ENCODE data around the gene CDC14B. TPM values are rescaled to one million over a fixed set of nuclear protein-coding genes. Genes with fewer than 3 reads are reported as not detected.

The CDC14B gene
- total RNA-seq, 1 donor from 2014 or later = 21.4 TPM

GRCh38 chr9:96500696-96501632 lies 118.7 kb downstream of the CDC14B start:
- Mint-ChIP-seq H3K4me3 (ENCODE audit: unreplicated experiment) (no peak overlapping the region), H3K9me3 (ENCODE audit: unreplicated experiment) (no peaks in the 10 kb centered on the region), H3K36me3 (ENCODE audit: low read depth, unreplicated experiment) (no peaks in the 10 kb centered on the region), H3K27me3 (ENCODE audit: unreplicated experiment) (no peaks in the 10 kb centered on the region), H3K27ac (ENCODE audit: unreplicated experiment) (no peak overlapping the region), H3K4me1 (ENCODE audit: unreplicated experiment) (no peaks in the 10 kb centered on the region)
- no peak for DNase-seq (ENCODE audit: low spot score)
- no peak for TF ChIP-seq CTCF (IDR thresholded peaks at IDR 0.05; ENCODE audit: unreplicated experiment)

GRCh38 chr9:96499257-96499656 lies 120.4 kb downstream of the CDC14B start:
- Mint-ChIP-seq H3K9me3 (ENCODE audit: unreplicated experiment) (no peaks in the 10 kb centered on the region), H3K4me3 (ENCODE audit: unreplicated experiment) (no peak overlapping the region), H3K4me1 (ENCODE audit: unreplicated experiment) (no peaks in the 10 kb centered on the region), H3K36me3 (ENCODE audit: low read depth, unreplicated experiment) (peaks cover 3% of the 10 kb centered on the region), H3K27me3 (ENCODE audit: unreplicated experiment) (no peaks in the 10 kb centered on the region), H3K27ac (ENCODE audit: unreplicated experiment) (no peak overlapping the region)
- DNase-seq (ENCODE audit: low spot score) = no peak
- no peak for TF ChIP-seq CTCF (IDR thresholded peaks at IDR 0.05; ENCODE audit: unreplicated experiment)

- no peak overlapping the region for H3K27ac Mint-ChIP-seq (ENCODE audit: unreplicated experiment)
- H3K4me3 Mint-ChIP-seq (ENCODE audit: unreplicated experiment) = no peak overlapping the region
- no peak for DNase-seq (ENCODE audit: low spot score)
- peaks cover 3% of the 10 kb centered on the region for H3K36me3 Mint-ChIP-seq (ENCODE audit: low read depth, unreplicated experiment)
- H3K9me3 Mint-ChIP-seq (ENCODE audit: unreplicated experiment) = no peaks in the 10 kb centered on the region
- H3K27me3 Mint-ChIP-seq (ENCODE audit: unreplicated experiment) = no peaks in the 10 kb centered on the region
- TF ChIP-seq CTCF (IDR thresholded peaks at IDR 0.05; ENCODE audit: unreplicated experiment) = no peak
- H3K4me1 Mint-ChIP-seq (ENCODE audit: unreplicated experiment) = no peaks in the 10 kb centered on the region
Observed at GRCh38 chr9:96498796-96499195, 120.8 kb downstream of the CDC14B start.

- no peaks in the 10 kb centered on the region for H3K4me1 Mint-ChIP-seq (ENCODE audit: unreplicated experiment)
Observed at GRCh38 chr9:96497117-96497399, 122.6 kb downstream of the CDC14B start.

More at GRCh38 chr9:96497117-96497399, 122.6 kb downstream of the CDC14B start:
- no peaks in the 10 kb centered on the region for H3K27me3 Mint-ChIP-seq (ENCODE audit: unreplicated experiment)
- TF ChIP-seq CTCF (IDR thresholded peaks at IDR 0.05; ENCODE audit: unreplicated experiment) = no peak
- H3K27ac Mint-ChIP-seq (ENCODE audit: unreplicated experiment) = no peak overlapping the region
- peaks cover 3% of the 10 kb centered on the region for H3K36me3 Mint-ChIP-seq (ENCODE audit: low read depth, unreplicated experiment)
- H3K4me3 Mint-ChIP-seq (ENCODE audit: unreplicated experiment) = no peak overlapping the region
- no peak for DNase-seq (ENCODE audit: low spot score)
- H3K9me3 Mint-ChIP-seq (ENCODE audit: unreplicated experiment) = no peaks in the 10 kb centered on the region
